GM18508 (cell line): ENCODE data around the gene ZNF860.

Experiments
- ATAC-seq: cut with Tn5 transposase; IDR thresholded peaks from one replicate; pipeline ENCODE4 v1.9.1; 2021; ENCODE audit warnings: moderate number of reproducible peaks; ENCODE audit not compliant: insufficient read depth, unreplicated experiment

ZNF860 gene

GRCh38 chr3:32041316-32041715, 59.8 kb downstream of the ZNF860 start:
- no peak for ATAC-seq
